Fibroblast of skin of scalp (primary cell): ENCODE data around the gene BARX1.
"Not testable (repeated sequence)": the region's sequence is repeated elsewhere in the genome, so short reads cannot be mapped to it uniquely, and the experiment has no call there.

Experiments
- DNase-seq: peaks from one replicate; pipeline ENCODE4 v3.0.0-alpha.2; 2013

The BARX1 gene

DNA sequence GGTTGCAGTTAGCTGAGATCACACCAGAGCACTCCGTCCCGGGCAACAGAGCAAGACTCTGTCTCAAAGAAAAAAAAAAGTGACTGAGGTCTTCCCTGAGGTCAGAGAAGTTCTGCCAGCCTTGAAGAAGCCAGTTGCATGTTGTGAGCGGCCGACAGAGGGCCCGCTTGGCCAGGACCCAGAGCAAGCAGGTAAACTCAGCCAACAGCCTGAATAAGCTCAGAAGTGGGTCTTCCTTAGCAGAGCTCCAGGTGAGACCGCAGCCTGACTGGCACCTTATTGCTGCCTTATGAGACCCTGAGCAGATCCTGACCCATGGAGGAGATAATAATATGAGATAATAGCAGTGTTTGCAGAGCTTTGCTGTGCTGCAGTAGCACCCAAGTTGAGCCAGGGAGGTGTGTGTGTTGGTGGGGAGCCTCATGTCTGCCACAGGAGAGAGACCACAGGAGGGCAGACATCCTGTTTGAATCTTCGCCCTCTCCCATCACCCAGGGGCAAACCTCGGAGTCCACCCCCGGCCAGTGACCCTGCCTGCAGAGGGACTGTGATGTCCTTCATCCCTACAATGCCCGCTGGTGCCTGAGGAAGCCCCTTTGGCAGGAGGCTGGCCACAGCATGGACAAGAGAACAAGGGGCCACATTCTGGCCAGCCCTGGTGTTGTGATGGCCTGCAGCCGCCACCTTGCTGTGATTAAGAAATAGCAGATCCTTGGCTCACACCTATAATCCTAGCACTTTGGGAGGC lies 10.8 kb upstream of the BARX1 start:
- no peak for DNase-seq

DNA sequence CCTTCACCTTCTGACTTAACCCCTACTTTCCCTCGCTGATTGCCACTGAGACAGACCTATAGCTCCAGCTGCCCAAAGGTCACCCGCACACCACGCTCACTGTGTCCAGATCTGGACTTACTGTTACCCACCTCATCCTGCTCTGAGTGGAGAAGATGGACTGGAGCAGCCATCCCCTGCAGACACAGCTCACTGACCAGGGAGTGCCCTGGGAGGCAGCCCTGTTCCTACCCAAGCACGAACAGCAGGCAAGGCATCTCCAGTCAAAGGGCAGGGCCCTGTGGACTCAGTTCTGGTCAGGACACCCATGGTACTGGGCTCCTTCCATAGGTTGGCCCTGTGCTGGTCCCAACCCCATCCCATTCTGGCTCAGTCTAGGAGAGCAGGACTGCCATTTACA lies 9.5 kb upstream of the BARX1 start:
- no peak for DNase-seq

DNA sequence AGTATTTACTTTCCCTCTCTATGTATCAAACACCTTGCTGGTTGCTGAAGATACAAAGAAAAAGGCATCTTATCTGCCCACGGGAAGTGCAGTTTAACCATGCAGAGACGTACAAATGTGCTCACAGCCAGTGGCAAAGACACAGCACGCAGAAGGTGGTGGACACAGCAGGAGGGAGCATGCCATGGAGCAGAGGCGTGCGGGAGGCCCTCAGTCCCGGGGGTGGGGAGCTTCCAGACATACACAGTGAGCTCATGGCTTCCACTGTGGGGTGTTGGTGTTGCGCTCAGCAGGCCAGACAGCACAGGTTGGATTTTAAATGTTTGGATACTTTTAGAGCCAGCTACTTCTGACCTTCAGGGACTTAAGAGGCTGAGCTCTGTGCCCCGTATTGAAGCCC lies 8.8 kb upstream of the BARX1 start:
- peak; percentile 25 for DNase-seq

DNA sequence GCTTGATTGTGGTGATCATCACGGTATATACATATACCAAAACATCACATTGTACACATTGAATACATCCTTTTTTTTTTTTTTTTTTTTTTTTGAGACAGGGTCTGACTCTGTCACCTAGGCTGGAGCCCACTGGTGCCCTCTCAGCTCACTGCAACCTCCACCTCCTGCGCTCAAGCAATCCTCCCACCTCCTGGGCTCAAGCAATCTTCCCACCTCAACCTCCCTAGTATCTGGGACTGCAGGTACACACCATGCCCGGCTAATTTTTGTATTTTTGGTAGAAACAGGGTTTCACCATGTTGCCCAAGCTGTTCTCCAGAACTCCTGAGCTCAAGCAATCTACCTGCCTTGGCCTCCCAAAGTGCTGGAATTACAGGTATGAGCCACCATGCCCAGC lies 8.3 kb upstream of the BARX1 start:
- DNase-seq: not testable (repeated sequence)

DNA sequence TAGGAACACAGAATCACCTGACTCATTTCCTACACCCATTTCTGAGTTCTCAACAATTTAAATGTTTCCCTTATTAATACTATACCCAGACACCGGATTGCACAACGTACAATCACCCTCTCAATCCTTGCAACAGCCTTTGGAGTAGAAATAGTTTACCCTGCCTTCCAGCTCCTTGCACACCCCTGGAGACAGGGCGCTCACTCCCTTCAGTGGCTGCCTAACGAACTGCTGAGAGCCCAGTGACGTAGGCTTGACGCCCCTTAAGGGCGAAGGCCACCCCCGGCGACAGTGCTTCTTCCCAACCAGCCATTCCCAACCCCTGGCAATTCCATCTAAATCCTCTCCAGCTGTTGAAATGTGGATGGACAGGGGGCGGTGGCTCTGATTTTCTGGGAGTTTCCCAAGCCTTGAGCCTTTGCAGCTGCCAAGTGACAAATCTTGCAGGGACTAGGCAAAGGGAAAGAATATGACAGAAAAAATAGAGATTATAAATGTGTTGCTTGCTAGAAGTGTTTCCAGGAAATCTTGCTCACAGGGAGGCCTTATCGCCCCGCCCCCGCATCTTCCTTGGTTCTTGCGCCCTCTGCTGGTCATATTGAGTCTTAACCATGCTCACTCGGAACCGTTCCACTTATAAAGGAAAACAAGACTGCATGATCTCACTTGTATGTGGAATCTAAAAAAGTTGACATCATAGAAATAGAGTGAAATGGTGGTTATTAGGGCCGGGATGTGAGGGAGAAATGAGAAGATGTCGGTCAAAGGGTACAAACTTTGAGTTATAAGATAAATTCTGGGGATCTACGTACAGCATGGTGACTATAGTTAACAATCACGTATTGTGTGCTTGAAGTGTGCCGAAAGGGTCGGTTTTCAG lies 7.6 kb upstream of the BARX1 start:
- DNase-seq: peak; percentile 80

DNA sequence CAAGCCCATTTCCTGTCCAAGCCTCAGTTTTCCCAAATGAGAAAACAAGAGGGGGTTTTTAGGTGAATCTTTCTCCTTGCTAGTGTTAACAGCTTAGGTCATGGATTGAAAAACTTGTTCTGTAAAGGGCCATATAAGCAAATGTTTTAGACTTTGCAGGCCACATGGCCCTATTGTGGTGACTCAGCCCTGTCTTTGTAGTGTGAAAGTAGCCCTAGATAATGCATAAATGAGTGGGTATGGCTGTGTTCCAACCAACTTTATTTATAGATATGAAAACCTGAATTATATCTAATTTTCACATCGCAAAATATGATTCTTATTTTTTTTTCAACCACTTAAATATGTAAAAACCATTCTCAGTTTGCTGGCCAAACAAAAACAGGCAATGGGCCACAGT lies 6.9 kb upstream of the BARX1 start:
- DNase-seq: no peak

DNA sequence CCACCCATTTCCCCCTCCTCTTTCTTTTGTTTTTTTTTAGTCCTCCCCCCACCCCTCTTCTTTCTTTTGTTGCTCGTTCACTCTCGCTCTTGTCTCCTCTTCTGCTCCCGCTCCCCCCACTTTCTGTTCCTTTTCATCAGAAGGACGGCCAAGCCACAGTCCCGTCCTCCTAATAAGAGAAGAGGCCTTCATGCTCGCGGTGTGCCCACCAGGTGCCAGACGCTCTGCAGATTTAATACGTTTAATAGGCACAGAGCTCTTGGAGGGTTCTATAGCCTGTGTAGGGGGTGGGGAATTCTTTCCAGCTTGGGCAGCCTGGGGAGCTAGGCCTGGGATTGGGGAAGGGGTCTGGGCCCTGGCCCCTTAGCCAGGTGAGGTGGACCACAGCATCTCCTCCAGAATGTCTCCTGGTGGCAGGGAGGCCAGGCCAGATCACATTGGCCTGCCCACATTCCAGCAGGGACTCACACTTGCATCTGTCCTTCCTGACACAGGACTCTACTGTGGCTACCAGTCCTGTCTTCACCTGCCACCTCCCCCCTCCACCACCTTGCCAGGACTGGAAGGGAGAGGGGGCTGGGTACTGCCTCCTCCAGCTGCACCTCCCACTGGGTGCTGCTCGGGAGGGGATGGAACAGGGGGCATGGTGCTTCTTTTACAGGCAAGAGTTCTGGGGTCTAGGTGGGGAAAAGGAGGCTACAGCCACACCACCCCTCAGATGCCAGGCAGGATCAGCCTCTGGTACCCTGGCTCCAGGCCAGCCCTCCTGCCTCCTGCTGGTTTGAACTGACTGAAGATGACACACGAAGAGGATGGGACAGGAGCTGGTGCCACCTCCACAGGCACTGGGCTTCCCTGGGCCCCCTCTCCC lies 6.1 kb upstream of the BARX1 start:
- no peak for DNase-seq

DNA sequence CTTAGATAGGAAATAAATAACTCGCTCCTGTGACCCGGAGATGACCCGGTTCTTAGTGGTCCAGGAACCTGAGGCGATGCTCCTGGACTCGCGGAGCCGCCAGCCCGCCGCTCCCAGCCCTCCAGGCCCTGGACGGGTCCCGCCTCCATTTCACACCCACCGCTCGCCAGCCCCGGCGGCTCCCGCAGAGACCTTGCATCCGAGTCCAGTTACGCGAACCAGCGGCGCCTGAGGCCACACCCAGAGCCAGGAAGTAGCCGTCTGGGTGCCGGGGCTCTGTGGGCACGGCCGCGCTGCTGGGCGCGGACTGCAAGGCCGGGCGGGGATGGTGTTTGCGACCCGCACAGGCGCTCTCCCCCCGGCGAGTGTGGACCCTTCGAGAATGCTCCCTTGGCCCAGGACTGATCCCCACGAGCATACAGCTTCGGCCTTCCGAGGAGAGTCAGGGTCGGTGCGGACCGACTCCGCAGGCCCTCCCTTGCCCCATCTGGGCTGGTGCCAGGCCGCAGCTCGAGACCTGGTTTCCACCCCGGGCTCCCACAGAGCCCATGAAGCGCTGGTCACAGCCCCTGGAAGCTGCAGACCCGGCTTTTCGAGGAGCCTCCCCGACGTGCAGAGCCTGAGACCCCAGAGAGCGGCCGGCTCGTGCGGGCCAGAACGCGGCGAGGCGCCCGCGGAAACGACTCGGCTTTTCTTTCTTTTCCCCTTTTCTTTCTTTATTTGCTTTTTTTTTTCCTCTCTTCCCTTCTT lies 5.2 kb upstream of the BARX1 start:
- DNase-seq: no peak

DNA sequence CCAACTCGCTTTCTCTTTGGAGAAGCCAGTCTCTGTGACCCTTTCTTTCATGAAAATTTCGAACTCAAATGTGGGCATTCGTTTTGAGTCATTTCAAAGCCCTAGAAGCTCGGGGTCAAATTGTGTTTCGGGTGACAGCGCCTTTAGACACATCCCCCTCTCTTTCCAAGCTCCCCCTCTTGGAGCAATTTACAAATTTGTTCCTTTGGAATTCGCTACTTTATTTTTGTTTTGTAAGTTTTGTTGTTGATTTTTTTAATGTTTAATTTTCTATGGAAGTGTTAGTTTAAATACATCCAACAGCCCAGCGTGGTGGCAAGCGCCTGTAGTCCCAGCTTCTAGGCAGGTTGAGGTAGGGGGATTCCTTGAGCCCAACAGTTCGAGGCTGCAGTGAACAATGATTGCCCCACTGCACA lies 4.6 kb upstream of the BARX1 start:
- DNase-seq: no peak

DNA sequence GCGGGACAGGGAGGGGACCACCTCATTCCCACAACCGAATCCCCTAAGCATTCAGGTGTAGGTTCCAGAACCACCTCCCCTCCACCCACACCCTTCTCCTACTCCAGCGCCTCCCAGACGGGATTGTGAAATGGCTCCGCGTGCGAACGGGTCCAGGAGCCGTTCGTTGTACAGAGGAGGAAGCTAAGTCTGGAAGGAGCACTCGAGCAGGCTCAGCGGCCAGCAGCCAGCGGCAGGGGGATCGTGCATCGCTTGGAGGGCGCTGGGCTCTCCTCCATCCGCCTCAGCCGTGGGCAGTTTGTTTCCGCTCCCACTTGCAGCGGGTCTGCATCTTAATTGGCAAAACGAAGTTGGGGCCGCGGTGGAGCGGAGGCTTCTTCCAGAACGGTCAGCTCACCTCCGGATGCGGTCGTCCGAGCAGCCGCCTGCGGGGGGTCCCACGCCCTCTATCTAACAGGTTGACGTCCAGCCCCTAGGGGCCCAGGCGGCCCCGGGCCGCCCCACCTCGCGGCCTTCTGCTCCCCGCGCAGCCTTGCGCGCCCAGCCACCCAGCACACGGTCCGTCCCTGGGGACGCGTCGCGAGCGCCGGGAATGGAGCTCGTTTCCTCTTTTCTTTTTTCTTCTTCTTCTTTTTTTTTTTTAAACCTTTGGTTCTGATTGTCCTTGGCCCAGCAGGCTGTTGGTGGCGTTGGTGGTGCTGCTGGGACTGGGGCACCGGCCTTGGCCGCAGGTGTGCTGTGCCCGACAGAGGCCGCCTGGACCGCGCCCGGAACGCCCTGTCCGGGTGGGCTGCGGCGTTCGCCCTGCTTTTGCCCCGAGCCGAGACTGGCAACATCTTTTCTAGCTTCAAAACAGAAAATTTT lies 3.9 kb upstream of the BARX1 start:
- peak; percentile 24 for DNase-seq

DNA sequence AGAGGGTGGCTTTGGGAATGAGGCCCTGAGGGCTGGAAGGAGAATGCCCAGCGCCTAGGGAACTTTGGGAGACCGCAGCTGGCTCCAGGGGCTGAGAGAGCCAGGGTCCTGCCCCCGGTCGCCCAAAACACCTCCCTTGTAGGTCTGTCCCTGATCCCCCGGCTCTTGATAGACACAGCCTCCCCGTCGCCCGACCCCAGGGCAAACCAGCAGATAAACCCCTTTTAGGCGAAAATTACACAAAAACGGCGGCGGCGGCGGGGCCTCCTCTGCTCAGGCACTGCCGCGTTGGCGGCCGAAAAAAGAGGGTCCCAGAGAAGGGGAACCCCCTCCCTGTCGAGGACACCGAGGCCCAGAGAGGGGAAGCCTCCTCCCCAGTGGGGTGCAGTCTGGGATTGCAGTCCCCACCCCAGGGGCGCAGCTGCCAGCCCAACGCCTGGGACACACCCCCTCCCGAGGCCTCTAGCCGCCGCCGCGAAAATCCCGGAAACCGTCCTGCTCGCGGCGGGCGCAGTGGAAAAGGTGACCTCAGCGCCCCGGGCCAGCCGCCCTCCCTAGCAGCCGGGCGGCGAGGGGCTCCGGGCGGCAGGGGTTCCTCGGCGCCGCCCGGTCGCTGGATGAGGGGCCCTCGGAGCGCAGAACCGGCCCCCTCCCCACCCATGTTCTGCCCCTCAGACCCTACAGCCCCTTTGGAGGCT lies 3.1 kb upstream of the BARX1 start:
- DNase-seq: no peak

DNA sequence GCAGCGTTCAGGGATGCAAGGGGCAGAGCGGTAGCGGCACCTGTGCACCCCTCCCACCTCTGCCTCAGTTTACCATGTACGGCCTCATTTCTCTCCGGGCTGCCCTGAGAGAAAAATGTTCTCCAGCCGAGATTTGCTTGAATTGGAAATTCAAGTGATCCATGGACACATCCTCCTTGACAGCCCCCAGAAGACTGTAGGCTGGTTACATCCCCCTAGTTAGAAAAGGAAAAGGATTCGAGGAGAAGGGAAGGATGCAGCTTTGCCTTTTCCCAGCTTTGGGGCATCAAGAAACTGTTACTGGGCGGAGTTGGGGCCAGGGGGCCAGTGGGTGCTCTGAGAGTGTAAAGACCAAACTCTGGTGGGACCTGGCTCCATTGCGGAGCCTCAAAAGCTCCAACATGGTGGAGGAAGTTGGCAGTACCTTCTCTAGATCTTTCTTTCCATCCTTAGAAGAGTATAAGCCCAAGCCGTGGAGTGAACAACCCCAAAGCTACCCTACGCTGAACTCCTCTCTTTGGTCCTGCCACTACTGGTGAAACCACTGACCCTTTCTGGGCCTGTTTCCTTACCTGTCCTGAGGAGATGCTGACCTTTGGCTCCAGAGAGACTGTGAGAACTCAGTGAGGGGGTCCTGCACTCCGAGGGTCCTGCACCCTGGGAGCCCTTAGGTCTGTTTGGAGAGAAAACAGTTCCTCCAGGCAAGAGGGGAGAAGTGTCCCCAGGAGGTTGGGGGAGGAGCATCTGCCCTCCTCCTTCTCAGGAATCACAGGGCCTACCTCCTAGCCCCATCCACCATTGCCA lies 1.0 kb upstream of the BARX1 start:
- no peak for DNase-seq

DNA sequence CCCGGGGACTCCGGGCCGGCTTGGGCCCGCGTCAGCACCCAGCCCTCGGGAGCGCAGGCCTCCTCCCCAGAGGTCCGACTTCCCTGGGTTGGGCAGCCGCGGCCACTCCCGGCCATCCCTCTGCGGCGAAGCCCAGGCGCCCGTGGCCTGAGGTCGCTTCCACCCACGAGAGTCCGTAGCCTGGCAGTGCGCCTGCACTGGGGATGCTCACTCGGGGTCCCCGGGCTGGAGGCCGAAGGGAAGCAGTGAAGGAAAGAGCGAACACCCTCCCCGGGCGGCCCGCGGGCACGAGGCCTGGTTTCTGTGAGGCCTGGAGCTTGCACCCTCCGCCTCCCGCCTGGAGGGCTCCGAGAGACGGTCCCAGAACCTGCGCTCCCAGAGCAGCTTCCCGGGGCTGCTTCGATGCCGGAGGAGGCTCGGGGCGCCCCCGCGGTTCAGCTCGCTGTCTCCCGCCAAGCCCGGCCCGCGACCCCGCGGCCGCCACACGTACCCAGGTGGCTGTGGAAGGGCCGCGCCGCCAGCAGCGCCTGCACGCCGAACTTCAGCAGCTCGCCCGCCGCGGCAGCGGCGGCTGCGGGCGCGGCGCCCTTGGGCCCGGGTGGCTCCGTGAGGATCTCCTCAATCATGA lies 607 bp downstream of the BARX1 start:
- no peak for DNase-seq

DNA sequence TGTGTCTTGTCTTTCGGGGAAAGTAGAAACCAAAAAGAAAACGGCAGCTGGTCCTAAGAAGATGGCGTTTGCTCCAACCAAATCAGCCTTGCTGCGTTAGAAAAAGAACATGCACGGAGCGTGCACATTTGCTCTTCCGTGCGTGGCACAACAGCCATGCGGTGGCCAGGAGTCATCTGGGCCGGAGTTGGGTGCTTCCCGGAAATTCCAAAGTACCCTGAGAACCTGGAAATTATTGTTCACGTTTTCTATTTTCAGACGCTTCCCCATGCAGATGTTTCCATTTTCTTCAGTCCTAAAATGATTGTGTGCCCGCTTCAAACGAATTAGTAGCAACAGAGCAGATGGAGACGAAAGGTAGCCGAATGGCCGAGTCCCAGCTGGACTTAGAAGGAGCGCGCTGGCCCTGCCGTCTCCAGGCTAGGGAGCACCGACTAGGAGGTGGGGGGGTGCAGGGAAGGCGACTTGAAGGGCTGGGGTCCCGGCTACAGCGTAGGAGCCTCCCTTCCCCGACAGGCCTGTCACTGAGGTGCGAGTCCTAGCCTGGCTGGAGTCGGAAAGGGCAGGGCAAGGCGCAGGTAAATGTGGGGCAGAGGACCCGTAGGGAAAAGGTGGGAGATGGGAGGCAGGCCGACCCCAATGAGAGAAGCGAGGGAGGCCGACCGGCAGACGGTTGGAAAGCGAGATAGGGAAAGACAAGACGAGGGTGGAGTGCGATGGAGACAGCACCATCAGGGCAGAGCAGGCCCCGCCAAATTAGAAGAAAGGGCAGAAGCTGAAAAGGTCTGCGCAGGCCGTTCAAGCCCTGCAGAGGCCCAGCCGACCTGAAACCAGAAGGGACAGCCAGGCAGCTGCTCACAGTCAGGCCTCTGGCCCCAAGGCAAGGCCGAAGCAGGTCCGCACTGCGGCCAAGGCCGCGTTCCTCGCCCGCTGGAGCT lies 1.4 kb downstream of the BARX1 start:
- DNase-seq: no peak

DNA sequence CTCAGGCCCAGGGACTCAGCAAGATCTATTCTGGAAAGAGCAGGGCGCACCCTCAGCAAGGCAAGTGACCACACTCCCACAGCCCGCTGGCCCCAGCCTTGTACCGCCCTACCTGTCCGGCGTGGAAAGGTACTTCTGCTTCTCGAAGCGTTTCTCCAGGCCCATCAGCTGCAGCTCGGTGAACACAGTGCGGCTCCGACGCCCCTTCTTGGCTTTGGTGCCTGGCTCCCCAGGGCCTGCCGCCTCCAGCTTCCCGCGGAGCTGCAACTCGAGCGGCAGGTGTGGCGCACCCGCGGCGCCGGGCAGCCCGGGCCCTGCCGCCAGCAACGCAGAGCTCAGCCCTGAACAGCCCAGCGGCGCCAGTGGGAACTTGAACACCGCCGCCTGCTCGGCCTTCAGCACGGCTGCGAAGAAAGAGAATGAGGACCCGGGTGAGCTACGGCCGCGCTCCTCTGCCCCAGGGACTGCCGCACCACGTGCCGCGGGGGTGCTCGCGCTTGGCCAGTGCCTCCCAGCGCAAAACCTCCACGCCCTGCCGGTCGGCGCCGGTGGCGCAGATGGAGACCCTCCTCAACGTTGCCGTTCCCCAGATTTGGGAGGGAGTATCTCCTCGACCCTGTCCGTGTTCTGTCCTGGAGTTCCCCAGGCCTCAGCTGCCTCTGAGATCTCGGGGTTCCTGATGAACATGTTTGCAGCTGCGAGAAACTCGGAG lies 2.2 kb downstream of the BARX1 start:
- DNase-seq: no peak

DNA sequence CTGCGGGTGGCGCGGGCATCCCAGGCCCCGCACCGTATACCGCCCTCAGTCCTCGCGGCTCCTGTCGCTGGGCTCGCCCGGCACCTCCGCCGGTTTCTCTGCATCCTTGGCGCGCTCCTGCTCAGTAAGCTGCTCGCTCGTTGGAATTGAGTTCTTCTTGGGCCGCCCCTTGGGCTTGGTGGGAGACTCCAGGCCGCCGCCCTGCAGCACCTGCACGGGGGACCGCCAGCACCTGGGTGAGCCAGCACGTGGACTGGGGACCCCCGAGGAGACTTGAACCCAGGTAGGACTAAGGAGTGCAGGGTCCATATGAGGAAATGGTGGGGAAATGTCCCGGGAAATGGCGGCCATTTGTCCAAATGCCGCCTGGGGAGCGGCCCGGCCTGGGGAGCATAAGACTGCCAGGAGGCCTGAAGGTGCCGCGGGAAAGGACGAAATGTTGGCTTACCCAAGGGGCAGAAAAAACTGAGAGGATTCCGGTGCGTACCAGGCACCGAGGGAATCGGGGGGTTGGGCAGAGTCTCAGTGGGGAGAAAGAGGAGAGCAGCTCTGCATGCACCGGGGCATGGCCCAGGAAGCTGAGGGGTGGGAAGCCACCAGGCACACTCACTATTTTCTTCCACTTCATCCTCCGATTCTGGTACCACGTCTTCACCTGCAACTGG lies 2.9 kb downstream of the BARX1 start:
- no peak for DNase-seq

DNA sequence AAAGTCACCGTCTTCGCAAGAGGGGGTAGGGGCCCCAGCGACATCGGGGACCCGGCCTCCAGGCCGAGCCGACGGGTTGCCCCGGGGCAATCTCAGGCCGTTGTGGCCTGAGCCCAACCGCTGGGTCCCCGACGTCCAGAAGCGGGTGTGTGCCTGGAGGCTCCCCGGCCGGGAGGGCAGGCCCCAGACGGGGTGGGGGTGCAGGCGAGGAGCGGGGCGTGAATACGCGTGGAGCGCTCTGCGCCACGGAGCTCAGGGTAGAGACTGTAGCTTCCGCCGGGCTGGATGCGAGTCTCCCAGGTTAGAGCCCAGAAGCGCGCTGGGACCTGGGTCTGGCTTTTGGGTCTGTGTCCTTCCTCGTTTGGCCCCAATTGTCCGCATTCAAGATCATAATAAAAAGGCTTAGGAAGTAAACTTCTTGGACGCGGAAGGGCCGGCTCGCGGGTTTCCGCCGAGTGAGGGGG lies 3.5 kb downstream of the BARX1 start:
- no peak for DNase-seq
